Progenitor cell of endocrine pancreas (in vitro differentiated cells): ENCODE measurements around the gene OR9A2. TPM values are rescaled to one million over a fixed set of nuclear protein-coding genes. Genes with fewer than 3 reads are reported as not detected.
A peak's percentile ranks its signal among the peaks of the same experiment; 100 is the strongest.

Source experiments
- DNase-seq: peaks from one replicate; pipeline ENCODE4 v3.0.0; 2021; ENCODE audit warnings: low spot score; ENCODE audit not compliant: unreplicated experiment
- H3K27ac Mint-ChIP-seq: 2 replicates; pipeline ENCODE4 v1.8.0; 2021; ENCODE audit warnings: mild to moderate bottlenecking, moderate library complexity, mixed read lengths
- H3K27me3 Mint-ChIP-seq: 2 replicates; pipeline ENCODE4 v1.8.0; 2021; ENCODE audit warnings: mixed read lengths
- H3K36me3 Mint-ChIP-seq: 2 replicates; pipeline ENCODE4 v1.8.0; 2022; ENCODE audit warnings: mixed read lengths; ENCODE audit not compliant: insufficient read depth
- H3K4me1 Mint-ChIP-seq: 2 replicates; pipeline ENCODE4 v1.8.0; 2021; ENCODE audit warnings: low read depth, mixed read lengths
- H3K4me3 Mint-ChIP-seq: 2 replicates; pipeline ENCODE4 v1.8.0; 2021; ENCODE audit warnings: low read depth, mild to moderate bottlenecking, moderate library complexity, mixed read lengths
- H3K9me3 Mint-ChIP-seq: 2 replicates; pipeline ENCODE4 v1.8.0; 2021; ENCODE audit warnings: low read depth, mixed read lengths
- CTCF ChIP-seq: fragments of 200-600 bp; sonication (generic); IDR thresholded peaks from one replicate; pipeline ENCODE4 v1.5.0; 2021; ENCODE audit warnings: antibody characterized with exemption, mild to moderate bottlenecking; ENCODE audit not compliant: unreplicated experiment
- total RNA-seq: library from RNA; stranded (reverse); gene quantifications from 2 replicates; pipeline ENCODE4 v1.2.1, GENCODE V29; 2021

The OR9A2 gene
- total RNA-seq, 1 donor from 2014 or later, result not detected

- Mint-ChIP-seq H3K9me3 (no peaks in the 10 kb centered on the region), H3K27me3 (peaks cover 9% of the 10 kb centered on the region), H3K36me3 (no peaks in the 10 kb centered on the region), H3K4me3 (no peak overlapping the region), H3K4me1 (peaks cover 23% of the 10 kb centered on the region), H3K27ac (peak overlapping the region; percentile 73)
- TF ChIP-seq CTCF, result no peak
- DNase-seq, result no peak
Observed at GRCh38 chr7:143042790-143043271, 15.9 kb upstream of the OR9A2 start.

GRCh38 chr7:143042159-143042789 is 15.3 kb upstream of the OR9A2 start:
- DNase-seq, result no peak
- Mint-ChIP-seq H3K4me3 (no peak overlapping the region), H3K9me3 (peaks cover under 1% of the 10 kb centered on the region), H3K27ac (peak overlapping the region; percentile 73), H3K36me3 (no peaks in the 10 kb centered on the region), H3K4me1 (peaks cover 23% of the 10 kb centered on the region), H3K27me3 (peaks cover 9% of the 10 kb centered on the region)
- TF ChIP-seq CTCF, result no peak

- no peak overlapping the region for H3K4me3 Mint-ChIP-seq
- H3K9me3 Mint-ChIP-seq, result peaks cover 3% of the 10 kb centered on the region
- no peak overlapping the region for H3K27ac Mint-ChIP-seq
Observed at GRCh38 chr7:143041346-143041745, 14.4 kb upstream of the OR9A2 start.

DNA sequence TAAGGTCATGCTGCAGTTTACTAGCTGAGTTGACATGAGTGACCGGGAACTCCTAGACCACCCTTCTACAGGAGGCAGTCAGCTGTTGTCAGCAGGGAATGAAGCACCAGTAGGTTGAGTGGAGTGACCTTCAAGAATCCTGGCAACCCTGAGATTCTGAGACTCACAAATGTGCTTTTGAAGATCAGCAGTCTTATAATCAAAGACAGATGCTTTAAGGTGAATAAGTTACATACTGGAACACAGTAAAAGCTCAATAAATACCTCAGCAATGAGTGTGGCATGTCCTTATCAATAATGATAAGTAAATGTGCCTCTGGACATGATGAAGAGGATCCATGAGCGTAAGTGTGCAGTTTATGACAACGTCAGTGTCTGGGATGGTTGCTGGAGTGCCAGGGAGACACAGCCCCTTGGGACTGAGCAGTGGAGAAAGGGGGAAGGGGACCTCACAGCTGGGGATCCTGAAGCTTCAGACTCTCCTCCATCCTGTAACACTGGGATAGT is 13.3 kb upstream of the OR9A2 start:
- Mint-ChIP-seq H3K9me3 (peaks cover 10% of the 10 kb centered on the region), H3K4me1 (peaks cover 23% of the 10 kb centered on the region), H3K36me3 (no peaks in the 10 kb centered on the region), H3K4me3 (no peak overlapping the region), H3K27ac (no peak overlapping the region), H3K27me3 (no peaks in the 10 kb centered on the region)
- TF ChIP-seq CTCF, result no peak
- DNase-seq, result no peak

More at GRCh38 chr7:143041346-143041745, 14.4 kb upstream of the OR9A2 start:
- no peak for TF ChIP-seq CTCF
- Mint-ChIP-seq H3K36me3 (no peaks in the 10 kb centered on the region), H3K27me3 (peaks cover 3% of the 10 kb centered on the region), H3K4me1 (peaks cover 23% of the 10 kb centered on the region)
- DNase-seq, result no peak

DNA sequence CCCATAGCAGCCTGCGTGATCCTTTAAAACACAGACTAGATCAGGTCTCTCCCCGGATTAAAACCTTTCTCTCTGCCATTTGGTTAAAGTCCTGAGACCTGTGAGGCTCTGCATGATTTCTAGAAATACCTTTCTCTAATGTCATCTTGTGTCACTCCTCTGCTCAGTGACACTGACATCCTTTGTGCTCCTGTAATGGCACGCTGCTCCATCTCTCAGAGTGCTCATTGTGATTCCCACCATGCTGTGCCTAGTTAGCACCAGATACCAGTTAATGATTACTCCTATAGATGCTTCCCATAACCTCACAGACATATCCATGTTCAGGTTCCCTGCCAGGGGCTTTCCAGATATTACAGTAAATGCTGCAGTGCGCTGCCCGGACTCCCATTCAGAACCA is 11.7 kb upstream of the OR9A2 start:
- H3K9me3 Mint-ChIP-seq, result peaks cover 19% of the 10 kb centered on the region
- peaks cover 23% of the 10 kb centered on the region for H3K4me1 Mint-ChIP-seq
- H3K36me3 Mint-ChIP-seq, result no peaks in the 10 kb centered on the region
- no peak for TF ChIP-seq CTCF
- no peak overlapping the region for H3K4me3 Mint-ChIP-seq
- DNase-seq, result no peak
- H3K27ac Mint-ChIP-seq, result peak overlapping the region; percentile 5
- H3K27me3 Mint-ChIP-seq, result no peaks in the 10 kb centered on the region
